HCEC 1CT (cell line): Measurements from ENCODE around the gene SCAF4.
"Not testable (repeated sequence)": the region's sequence is repeated elsewhere in the genome, so short reads cannot be mapped to it uniquely, and the experiment has no call there.

Source experiments
- DNase-seq: peaks from one replicate; pipeline ENCODE4 v3.0.0-alpha.2; 2017

SCAF4 gene, protein sequence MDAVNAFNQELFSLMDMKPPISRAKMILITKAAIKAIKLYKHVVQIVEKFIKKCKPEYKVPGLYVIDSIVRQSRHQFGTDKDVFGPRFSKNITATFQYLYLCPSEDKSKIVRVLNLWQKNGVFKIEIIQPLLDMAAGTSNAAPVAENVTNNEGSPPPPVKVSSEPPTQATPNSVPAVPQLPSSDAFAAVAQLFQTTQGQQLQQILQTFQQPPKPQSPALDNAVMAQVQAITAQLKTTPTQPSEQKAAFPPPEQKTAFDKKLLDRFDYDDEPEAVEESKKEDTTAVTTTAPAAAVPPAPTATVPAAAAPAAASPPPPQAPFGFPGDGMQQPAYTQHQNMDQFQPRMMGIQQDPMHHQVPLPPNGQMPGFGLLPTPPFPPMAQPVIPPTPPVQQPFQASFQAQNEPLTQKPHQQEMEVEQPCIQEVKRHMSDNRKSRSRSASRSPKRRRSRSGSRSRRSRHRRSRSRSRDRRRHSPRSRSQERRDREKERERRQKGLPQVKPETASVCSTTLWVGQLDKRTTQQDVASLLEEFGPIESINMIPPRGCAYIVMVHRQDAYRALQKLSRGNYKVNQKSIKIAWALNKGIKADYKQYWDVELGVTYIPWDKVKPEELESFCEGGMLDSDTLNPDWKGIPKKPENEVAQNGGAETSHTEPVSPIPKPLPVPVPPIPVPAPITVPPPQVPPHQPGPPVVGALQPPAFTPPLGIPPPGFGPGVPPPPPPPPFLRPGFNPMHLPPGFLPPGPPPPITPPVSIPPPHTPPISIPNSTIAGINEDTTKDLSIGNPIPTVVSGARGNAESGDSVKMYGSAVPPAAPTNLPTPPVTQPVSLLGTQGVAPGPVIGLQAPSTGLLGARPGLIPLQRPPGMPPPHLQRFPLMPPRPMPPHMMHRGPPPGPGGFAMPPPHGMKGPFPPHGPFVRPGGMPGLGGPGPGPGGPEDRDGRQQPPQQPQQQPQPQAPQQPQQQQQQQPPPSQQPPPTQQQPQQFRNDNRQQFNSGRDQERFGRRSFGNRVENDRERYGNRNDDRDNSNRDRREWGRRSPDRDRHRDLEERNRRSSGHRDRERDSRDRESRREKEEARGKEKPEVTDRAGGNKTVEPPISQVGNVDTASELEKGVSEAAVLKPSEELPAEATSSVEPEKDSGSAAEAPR

GRCh38 chr21:31731857-31732596 is at the start of gene SCAF4:
SCAF4 (minus strand) TSS chr21:31732118; CDS start chr21:31731692, 426 bp downstream.
- peak; percentile 90 for DNase-seq

DNA sequence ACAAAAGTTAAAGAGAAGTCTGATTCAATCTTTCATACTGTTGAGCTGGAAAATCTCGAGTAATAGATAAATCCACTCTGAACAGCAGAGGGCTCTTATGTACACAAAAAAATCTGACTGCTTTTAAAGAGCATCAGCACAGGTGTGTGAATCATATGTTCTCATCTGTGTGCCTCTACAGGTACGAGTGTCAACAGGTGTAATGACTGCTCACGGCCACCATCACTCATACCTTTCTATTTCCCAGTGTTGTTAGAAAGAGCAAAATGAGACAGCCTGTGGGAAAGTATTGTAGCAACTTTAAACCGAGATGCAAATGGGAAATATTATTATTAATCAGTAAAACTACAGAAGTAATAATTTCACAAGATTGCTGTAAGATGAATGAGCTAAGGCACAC is 49.0 kb upstream of the SCAF4 start:
- no peak for DNase-seq

DNA sequence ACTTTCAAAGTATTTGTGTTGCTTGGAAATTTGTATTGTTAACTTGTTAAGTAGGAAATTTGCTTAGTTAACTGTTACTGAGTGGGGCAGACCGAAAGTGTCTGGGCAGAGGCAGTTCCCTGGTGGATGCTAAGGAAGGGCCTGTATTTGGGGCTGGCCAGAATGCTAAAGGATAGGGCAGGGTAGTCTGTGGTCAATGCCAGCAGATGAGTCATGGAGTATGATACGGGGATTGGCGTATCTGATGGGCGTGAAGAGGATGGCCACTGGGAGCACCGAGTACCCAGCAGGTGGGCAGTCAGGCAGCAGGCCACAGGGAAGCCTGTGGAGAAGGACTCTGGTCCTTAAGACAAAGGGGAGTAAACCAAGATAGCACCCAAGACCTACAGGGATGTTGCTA is 46.6 kb upstream of the SCAF4 start:
- DNase-seq = no peak

DNA sequence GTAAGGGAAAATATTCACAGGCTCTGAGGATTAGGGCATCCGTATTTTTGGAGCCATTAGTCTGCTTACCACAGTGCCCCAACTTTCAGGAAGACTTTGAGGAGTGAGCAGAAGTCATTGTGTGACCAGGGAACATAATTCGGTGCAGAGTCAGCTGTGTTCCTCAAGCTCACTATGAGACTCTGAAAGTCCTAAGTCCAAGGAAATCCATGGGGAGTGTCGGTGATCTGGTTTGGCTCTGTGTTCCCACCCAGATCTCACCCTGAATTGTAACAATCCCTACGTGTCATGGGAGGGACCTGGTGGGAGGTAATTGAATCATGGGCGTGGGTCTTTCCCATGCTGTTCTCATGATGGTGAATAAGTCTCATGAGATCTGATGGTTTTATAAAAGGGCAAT is 45.9 kb upstream of the SCAF4 start:
- DNase-seq = no peak

GRCh38 chr21:31774031-31774430 is 42.1 kb upstream of the SCAF4 start:
- DNase-seq = no peak

GRCh38 chr21:31772674-31773555 is 41.0 kb upstream of the SCAF4 start:
- no peak for DNase-seq

DNA sequence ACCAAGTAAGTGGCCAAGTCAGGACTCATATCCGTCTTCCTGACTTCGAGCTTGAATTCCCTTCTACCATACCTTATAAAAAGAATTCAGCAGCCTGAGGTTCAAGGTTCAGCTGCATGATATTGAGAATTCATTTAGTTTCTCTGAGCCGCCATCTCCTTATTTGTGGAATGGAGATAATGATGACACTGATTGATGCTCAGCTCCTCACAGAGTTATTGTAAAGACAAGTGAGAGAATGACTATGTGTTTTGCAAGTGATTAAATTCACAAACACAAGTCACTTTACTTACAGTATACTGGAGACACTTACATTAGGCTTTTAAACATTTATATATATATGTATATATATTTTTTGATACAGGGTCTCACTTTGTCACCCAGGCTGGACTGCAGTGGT is 39.8 kb upstream of the SCAF4 start:
- no peak for DNase-seq

- DNase-seq = no peak
These were observed 36.8 kb upstream of the SCAF4 start for GRCh38 chr21:31768710-31769109.

GRCh38 chr21:31766899-31767298 is 35.0 kb upstream of the SCAF4 start:
- DNase-seq = no peak

- not testable (repeated sequence) for DNase-seq
These were observed 33.9 kb upstream of the SCAF4 start for GRCh38 chr21:31765850-31766249.

DNA sequence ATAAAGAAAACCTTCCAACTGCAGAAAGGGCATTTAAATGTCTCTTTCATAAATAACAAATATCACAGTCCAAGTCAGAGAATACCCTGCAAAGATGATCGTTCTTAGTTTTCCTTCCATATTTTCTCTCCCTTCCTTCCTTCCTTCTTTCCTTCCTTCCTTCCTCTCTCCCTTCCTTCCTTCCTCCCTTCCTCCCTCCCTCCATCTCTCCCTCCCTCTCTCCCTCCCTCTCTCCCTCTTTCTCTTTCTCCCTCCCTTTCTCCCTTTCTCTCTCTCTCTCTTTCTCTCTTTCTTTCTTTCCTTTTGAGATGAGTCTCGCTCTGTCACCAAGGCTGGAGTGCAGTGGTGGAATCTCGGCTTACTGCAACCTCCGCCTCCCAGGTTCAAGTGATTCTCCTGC is 29.0 kb upstream of the SCAF4 start:
- DNase-seq = no peak

DNA sequence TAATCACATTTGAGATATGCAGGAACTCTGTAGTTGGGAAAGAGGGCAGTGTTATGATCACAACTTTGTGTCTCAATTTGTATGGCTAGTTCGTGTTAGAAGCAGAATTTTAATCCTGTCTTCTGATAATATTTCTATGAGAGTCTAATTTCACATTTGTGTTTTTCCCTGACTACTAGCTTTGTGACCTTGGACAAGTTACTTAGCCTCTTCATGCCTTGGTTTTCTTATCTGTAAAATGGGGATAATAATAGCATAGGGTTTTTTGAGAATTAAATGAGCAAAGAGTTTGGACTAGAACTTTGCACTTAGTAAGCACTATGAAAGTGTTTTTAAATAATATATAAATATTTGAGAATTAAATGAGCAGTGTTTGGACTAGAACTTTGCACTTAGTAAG is 24.9 kb upstream of the SCAF4 start:
- no peak for DNase-seq

DNA sequence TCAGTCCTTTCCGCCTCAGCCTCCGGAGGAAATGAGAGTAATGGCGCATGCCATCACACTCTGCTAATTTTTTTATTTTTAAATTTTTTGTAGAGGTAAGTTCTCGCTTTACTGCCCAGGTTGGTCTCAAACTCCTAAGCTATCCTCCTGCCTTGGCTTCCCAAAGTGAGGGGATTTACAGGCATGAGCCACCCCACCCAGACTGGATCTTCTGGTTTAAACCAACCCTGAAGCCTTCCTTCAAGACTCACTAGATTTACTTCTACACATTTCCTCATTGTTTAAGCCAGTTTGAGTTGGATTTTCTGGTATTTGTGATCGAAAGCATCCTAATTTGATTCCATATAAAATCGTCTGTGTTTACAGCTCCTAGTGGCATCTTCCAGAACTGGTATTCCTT is 23.1 kb upstream of the SCAF4 start:
- DNase-seq = no peak

- DNase-seq = no peak
These were observed 22.7 kb upstream of the SCAF4 start for GRCh38 chr21:31754708-31754960.

DNA sequence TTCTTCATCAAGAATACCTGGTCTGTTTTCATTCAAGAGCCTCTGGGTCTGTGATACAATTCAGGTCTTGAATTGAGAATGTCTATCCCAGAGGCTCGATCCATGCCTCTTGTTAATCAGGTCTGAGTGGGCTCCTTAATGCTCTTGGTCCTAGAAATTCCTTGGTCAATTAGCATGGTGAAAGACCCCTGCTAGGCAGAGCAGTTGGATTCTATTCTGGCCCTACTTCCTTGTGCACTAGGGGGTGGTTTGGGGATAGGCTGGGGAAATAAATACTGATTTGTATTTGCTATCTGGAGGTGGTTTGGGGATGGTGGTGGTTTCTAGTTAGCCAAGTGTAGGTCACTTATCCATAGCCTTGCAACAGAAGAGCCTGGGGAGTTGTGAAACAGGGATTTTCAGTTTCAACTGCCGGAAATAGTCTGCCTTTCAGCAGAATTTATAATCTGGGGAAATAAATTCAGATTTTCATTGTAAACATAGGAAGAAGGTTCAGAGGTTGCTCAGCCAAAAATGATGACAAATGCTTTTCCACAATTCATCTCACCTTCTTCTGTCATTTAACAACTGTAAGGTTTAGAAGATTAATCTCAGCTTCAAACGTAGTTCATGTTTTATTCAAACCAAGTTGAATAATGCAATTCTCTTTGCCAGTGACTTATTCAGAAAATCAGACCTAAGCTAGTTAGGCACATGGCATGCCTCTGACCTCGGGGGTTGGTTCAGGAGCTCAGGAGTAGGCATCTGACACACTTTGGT is 22.2 kb upstream of the SCAF4 start:
- DNase-seq = no peak

GRCh38 chr21:31752967-31753366 is 21.0 kb upstream of the SCAF4 start:
- DNase-seq = no peak

DNA sequence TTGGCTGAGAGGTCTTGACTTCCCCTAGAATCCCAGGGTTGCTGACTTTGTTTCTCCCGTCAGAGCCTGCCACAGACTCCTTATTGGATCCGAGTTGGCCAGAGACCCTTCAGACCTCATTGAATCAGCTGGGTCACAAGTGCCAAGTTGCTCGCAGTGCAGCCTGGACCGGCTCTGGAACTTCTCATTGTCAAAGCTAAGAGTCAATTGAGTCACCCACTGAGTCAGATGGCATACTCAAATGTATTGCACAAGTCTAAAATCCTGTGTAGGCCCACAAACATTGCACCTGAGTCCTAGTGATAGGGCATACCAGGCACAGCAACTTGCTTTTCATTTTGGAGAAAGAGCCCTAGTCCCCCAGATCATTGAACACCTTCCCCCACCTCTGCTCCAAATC is 20.4 kb upstream of the SCAF4 start:
- peak; percentile 70 for DNase-seq

DNA sequence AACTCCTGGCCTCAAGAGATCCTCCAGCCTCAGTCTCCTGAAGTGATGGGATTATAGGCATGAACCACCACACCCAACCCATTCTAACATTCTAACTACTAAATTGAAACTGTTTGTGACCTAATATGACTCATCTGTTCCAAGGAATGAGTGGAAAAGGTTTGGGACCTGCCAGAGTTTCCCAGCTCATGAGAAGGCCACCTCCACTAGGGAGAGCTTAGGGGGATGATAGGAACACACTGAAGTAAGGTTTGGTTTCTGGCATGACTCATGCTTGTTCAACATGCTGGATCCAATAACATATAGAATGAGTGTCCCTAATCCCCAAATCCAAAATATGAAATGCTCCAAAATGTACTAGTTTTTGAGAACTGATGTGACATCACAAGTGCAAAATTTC is 18.9 kb upstream of the SCAF4 start:
- peak; percentile 69 for DNase-seq

DNA sequence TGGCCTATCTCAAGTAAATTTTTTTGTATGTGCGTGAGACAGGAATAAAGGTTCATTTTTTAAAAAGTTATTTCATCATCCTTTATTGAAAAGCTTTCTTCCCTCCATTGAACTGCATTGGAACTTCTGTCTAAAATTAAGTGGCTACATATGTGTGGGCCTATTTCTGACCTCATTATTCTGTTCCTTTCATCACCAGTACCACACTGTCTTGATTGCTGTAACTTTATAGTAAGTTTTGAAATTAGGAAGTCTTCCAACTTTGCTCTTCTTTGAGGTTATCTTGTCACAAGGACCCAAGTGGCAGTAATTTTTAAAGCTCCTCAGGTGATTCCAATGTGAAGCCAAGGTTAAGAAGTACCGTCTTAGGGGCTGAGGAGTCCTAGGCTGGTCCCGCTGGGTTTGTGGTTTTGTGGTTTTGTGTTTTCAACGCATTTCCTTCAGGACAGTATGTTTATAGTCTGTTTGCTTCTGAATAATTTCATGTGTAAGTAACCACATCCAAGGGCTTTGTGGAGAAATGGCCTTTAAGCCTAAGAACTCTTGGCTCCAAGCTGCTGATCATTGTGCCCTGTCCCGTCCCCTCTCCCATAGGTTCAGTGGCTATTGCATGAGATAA is 12.4 kb upstream of the SCAF4 start:
- DNase-seq = no peak

- no peak for DNase-seq
These were observed 11.8 kb upstream of the SCAF4 start for GRCh38 chr21:31743712-31744111.

- DNase-seq = no peak
These were observed 9.2 kb upstream of the SCAF4 start for GRCh38 chr21:31741116-31741515.
